Small intestine (tissue), 7 donors: ENCODE data around the gene PTCD1. TPM values are rescaled to one million over a fixed set of nuclear protein-coding genes. Genes with fewer than 3 reads are reported as not detected.
"Not testable (repeated sequence)": the region's sequence is repeated elsewhere in the genome, so short reads cannot be mapped to it uniquely, and the experiment has no call there.

Experiments
- DNase-seq, 2 donors: peaks; one replicate each; pipeline versions ENCODE4 v3.0.0 to v3.0.0-alpha.2; 2013
- FAIRE-seq: peaks from 2 replicates; lab custom pipeline; 2012; peaks lifted over from hg19 to GRCh38; lab: Jason Lieb, UNC
- H3K27ac ChIP-seq, 3 donors: one replicate each; pipeline ENCODE4 v1.5.1; 2013; ENCODE audit warnings: low read length in 2 of 3, mild to moderate bottlenecking in 2 of 3, control low read depth in 1 of 3, inconsistent platforms in 1 of 3, low read depth in 1 of 3, moderate library complexity in 1 of 3
- H3K27me3 ChIP-seq, 3 donors: one replicate each; pipeline ENCODE4 v1.6.1; 2013; ENCODE audit warnings: low read length in 3 of 3, inconsistent platforms in 1 of 3; ENCODE audit not compliant: control insufficient read depth in 3 of 3, insufficient read depth in 3 of 3
- H3K36me3 ChIP-seq, 3 donors: one replicate each; pipeline ENCODE4 v1.6.1; 2013; ENCODE audit warnings: low read length in 3 of 3, inconsistent platforms in 1 of 3, low read depth in 1 of 3, mild to moderate bottlenecking in 1 of 3, moderate library complexity in 1 of 3; ENCODE audit not compliant: control insufficient read depth in 3 of 3, insufficient read depth in 2 of 3
- H3K4me1 ChIP-seq, 3 donors: one replicate each; pipeline ENCODE4 v1.6.1; 2013; ENCODE audit warnings: low read length in 2 of 3, inconsistent platforms in 1 of 3, low read depth in 1 of 3, mild to moderate bottlenecking in 1 of 3, moderate library complexity in 1 of 3; ENCODE audit not compliant: control insufficient read depth in 3 of 3, insufficient read depth in 2 of 3
- H3K4me3 ChIP-seq, 3 donors: one replicate each; pipeline ENCODE4 v1.5.1; 2013; ENCODE audit warnings: low read length in 3 of 3, control low read depth in 1 of 3, inconsistent platforms in 1 of 3, low read depth in 1 of 3, mild to moderate bottlenecking in 1 of 3, moderate library complexity in 1 of 3
- H3K9me3 ChIP-seq, 2 donors: one replicate each; pipeline ENCODE4 v1.6.1; 2013; ENCODE audit warnings: low read depth in 1 of 2, low read length in 1 of 2; ENCODE audit not compliant: control insufficient read depth in 2 of 2, insufficient read depth in 1 of 2
- WGBS, 3 donors: extraction: QIAGEN DNeasy Blood & Tissue Kit; methylation state at CpG; one replicate each; pipeline ENCODE4 v1.1.7; 2013; 5-methylcytosine and 5-hydroxymethylcytosine counted together
- polyA plus RNA-seq, 4 donors: library from polyadenylated mRNA; stranded (reverse) in 3 of 4; unstranded in 1 of 4; fragments of 200-250 nt in 3 of 4; fragments of 120-200 nt in 1 of 4; gene quantifications; one replicate each; pipeline versions ENCODE4 v1.2.1 to v1.2.3, GENCODE V29; 2013
- donor health status: healthy with polysubstance abuse.
- donor health status: control.
- donor health status: control.
- donor health status: Bipolar disorder and iron deficiency.
- donor health status: healthy.

The PTCD1 gene
- polyA plus RNA-seq, 4 donors = 2.7 to 4.8 (median 3.9) TPM

DNA sequence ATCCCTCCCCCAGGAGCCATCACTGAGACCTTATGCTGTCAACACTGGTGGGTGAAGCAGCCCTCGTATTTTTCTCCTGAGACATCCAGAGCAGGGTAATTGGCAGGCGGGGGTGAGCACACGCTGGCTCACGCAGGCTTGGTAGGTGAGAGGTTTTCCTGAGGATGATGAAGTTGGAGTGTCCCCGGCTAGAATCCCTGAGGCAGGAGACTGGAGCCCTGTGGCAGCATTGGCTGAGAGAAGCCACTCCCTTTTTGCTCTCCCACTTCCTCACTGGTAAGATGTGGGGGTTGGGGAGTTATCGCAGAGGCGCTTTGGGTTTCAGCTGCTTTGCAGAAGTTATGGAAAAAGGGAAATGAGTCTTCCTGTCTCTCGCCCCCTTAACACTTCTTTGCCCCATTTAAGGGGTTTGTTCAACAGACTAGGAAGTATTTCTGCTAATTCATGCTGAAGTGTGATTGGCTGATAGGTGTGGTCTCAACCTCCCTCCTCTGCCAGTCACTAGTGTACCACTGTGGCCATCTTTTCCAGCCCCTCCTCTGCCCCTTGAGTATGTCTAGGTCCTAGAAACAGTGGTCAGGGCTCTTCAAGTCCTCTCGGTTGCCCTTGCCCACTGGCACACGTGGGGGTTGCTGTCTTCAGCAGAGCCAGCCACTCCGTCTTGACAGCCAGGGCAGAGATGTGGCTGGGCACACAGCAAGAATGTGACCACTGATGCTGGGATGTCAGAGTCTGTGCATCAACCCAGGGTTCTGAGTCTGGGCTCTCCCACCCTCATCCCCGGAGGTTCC, 58.4 kb downstream of the PTCD1 start:
- Histone ChIP-seq H3K36me3 (peaks cover 0 to 43% (median 4%) of the 10 kb centered on the region in 3 donors), H3K9me3 (no peaks in the 10 kb centered on the region), H3K27ac (peak overlapping the region; percentile 17 to 69 (median 59)), H3K4me3 (no peak overlapping the region), H3K4me1 (peaks cover 0 to 8% (median 2%) of the 10 kb centered on the region in 3 donors), H3K27me3 (no peaks in the 10 kb centered on the region)
- DNase-seq (no peak), FAIRE-seq (no peak)
- WGBS, 3 donors = 45 to 76% (median 51%) methylated on average over 12 of the region's 12 CpGs

DNA sequence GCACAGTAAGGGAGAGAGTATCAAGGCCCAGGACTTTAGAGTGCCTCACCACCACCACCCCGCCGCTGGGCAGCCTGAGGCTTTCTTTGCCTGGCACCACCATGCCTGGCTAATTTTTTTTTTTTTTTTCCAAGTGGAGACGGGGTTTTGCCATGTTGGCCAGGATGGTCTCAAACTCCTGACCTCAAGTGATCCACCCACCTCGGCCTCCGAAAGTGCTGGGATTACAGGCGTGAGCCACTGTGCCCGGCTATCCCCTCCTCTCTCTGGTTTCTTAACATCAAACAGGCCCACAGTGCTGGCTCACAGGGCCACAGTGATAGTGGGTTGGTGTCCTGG, 58.9 kb downstream of the PTCD1 start:
- H3K4me1 ChIP-seq = not testable (repeated sequence)
- 47 to 68% (median 61%) methylated on average over 7 of the region's 7 CpGs for WGBS, 3 donors

DNA sequence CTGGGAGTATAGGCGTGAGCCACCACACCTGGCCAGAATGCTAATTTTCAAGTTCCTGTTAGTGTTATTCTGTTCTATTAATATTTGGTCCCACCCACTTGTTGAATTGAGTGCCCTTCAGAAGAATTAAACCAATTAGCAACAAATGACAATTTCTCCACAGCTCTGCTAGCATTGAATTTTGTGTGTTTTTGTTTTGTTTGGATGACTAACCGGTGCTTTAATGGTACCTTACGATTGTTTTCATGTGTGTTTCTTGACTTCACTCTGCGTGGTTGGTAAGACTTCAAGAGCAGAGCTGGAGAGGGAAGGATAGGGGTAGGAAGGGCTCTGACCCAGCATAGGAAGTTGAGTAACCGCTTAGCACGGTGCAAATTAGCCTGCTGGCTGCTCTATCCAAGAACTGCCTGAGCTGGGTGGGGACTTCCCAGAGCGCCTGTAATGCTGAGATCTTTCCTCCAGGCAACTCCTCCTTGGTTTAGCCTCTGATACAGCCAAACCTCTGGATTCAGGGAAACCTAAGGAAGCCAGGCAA, 59.5 kb downstream of the PTCD1 start:
- FAIRE-seq (no peak), DNase-seq (no peak)
- Histone ChIP-seq H3K4me3 (no peak overlapping the region), H3K27ac (peak overlapping the region; percentile 17 to 69 (median 57)), H3K27me3 (no peaks in the 10 kb centered on the region), H3K4me1 (peaks cover 0 to 8% (median 2%) of the 10 kb centered on the region in 3 donors), H3K9me3 (no peaks in the 10 kb centered on the region), H3K36me3 (peaks cover 0 to 37% (median 4%) of the 10 kb centered on the region in 3 donors)
- 34 to 56% (median 45%) methylated on average over 7 of the region's 7 CpGs for WGBS, 3 donors

More for the DNA sequence above, 58.9 kb downstream of the PTCD1 start:
- H3K4me3 ChIP-seq, H3K9me3 ChIP-seq, DNase-seq, H3K27me3 ChIP-seq, FAIRE-seq: not testable (repeated sequence)
- Histone ChIP-seq H3K36me3 (peaks cover 0 to 42% (median 4%) of the 10 kb centered on the region in 3 donors), H3K27ac (peak overlapping the region; percentile 17 to 69 (median 58))

DNA sequence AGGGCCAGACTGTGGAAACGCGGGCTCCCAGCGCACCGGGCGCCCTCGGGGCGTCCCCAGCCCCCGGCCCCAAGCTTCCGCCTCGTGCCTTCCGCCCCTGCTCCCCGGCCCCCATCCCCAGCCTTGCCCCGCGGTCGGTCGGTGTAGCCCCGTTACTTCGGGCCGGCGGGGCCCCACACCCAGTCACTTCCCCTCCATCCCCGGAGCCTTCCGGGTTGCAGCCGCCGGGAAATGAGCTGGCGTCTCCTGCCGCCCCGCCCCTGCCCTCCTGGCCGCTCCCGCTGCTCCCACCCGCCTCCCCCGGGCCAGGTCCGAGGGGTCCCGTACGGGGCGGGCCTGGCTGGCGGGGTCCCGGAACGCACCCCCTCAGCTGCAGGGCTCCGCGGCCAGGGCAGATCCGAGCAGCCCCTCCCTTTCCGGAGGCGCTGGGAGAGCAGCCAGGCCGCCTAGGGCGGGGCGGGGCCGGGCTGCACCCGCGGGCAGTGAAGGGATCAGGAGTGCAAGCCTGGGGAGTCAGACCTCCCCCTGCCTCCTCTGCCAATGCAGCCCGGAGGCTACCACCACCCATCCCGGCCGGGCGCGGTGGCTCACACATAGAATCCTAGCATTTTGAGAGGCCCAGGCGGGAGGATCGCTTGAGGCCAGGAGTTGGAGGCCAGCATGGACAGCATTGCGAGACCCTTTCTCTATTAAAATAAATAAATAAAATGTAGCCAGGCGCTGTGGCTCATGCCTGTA, 63.4 kb downstream of the PTCD1 start:
- Histone ChIP-seq H3K9me3 (no peaks in the 10 kb centered on the region), H3K4me1 (peaks cover 0 to 14% (median 2%) of the 10 kb centered on the region in 3 donors), H3K27ac (peak overlapping the region; percentile 72 to 89 (median 75)), H3K4me3 (peak overlapping the region; percentile 66 to 99 (median 88)), H3K36me3 (peaks cover 0 to 21% (median 4%) of the 10 kb centered on the region in 3 donors), H3K27me3 (no peaks in the 10 kb centered on the region)
- no peak for FAIRE-seq
- WGBS, 3 donors = 1 to 3% (median 1%) methylated on average over 27 to 58 of the region's 58 CpGs
- peak; percentile 91 for DNase-seq

DNA sequence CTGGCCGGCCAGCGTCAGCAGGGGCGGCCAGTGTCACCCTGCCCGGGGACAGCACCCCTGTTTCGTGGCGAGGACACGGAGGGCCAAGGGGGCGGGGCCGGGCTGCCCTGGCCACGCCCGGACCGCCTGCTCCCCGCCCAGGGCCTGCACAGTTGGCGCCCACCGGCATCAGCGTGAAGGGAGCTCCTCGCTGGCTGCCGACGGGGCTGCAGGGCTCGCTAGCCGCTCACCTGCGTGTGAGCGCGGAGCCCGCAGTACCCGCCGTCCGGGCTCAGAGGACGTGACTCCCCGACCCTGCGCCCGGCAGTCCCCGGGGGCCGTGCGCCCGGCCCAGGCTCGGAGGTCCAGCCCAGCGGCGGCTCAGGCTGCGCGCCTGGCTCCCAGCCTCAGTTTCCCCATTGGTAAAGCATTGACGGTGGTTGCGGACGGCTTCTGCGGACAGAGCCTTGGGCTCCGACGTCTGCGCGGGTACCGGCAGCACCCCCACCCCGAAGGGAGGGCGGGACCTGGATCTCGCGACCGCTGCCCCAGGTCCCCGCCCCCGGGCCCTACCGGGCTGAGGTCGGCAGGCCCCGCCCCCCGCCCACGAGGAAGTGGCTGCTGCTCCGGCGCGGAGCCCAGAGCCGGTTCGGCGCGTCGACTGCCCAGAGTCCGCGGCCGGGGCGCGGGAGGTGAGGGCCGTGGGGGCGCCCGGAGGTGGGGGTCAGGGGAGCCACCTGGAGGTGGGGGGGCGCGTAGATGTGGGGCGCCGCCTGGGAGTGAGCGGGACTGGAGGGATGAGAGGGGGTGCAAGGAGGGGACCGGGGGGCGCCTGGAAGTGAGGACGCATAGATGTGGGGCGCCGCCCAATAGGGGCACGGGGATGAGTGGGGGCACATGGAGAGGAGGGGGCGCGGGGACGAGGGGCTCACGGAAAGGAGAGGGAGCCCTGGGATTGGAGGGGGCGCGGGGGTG, 64.2 kb downstream of the PTCD1 start, which contains the start of gene ARPC1B:
TSS of gene ARPC1B (plus strand) at position 620 of the 954 bp plus-strand sequence. CDS start 10,985 bp downstream, outside the sequence.
- FAIRE-seq (no peak), DNase-seq (peak; percentile 85 to 87)
- H3K9me3 ChIP-seq = no peaks in the 10 kb centered on the region
- peaks cover 0 to 14% (median 0%) of the 10 kb centered on the region in 3 donors for H3K4me1 ChIP-seq
- peak within 1 kb of the TSS; percentile 66 to 99 (median 88) for H3K4me3 ChIP-seq
- peak within 1 kb of the TSS; percentile 72 to 89 (median 75) for H3K27ac ChIP-seq
- peaks cover 0 to 19% (median 4%) of the 10 kb centered on the region in 3 donors for H3K36me3 ChIP-seq
- H3K27me3 ChIP-seq = no peaks in the 10 kb centered on the region
- 0 to 1% (median 1%) methylated on average over 44 to 95 of the region's 95 CpGs for WGBS, 3 donors

DNA sequence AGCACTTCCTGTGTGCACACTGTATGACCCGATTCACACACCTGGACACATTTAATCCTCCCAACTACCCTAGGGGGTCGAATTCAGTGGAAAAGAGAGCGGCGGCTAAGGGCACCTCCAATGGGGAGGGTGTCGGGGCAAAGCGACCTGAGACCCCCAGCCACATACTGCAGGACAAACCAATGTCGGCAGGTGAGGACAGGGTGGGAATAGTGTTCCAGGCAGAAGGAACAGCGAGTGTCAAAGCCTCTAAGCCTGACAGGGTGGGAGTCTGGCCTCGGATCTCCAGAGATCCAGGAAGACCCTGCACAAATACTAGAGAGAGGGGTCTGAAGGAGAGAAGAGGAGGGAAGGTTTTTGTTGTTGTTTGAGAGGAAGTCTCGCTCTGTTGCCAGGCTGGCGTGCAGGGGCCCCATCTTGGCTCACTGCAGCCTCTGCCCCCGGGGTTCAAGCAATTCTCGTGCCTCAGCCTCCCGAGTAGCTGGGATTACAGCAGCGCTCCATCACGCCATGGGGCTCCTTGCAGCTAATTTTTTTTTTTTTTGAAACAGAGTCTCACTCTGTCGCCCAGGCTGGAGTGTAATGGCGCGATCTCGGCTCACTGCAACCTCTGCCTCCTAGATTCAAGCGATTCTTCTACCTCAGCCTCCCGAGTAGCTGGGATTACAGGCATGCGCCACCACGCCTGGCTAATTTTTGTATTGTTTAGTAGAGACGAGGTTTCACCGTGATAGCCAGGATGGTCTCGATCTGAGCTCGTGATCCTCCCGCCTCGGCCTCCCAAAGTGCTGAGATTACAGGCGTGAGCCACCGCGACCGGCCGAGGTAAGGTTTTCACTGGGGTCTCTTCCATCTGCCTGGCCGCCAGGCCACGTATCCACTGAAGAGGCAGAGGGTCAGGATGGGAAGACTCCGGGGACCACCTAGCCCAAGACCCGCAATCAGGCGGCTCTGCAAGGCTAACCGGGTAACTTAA, 65.2 kb downstream of the PTCD1 start:
- Histone ChIP-seq H3K27me3 (no peaks in the 10 kb centered on the region), H3K4me3 (peak overlapping the region; percentile 66 to 99 (median 88)), H3K4me1 (peaks cover 0 to 14% (median 0%) of the 10 kb centered on the region in 3 donors), H3K36me3 (peaks cover 0 to 23% (median 4%) of the 10 kb centered on the region in 3 donors), H3K27ac (peak overlapping the region in 2 of 3 donors; percentile 2 to 70), H3K9me3 (no peaks in the 10 kb centered on the region)
- WGBS, 3 donors = 75 to 85% (median 83%) methylated on average over 40 to 41 of the region's 41 CpGs
- no peak for FAIRE-seq
- no peak for DNase-seq
